ENCODE measurements around the gene CD79A.

The CD79A gene

DNA sequence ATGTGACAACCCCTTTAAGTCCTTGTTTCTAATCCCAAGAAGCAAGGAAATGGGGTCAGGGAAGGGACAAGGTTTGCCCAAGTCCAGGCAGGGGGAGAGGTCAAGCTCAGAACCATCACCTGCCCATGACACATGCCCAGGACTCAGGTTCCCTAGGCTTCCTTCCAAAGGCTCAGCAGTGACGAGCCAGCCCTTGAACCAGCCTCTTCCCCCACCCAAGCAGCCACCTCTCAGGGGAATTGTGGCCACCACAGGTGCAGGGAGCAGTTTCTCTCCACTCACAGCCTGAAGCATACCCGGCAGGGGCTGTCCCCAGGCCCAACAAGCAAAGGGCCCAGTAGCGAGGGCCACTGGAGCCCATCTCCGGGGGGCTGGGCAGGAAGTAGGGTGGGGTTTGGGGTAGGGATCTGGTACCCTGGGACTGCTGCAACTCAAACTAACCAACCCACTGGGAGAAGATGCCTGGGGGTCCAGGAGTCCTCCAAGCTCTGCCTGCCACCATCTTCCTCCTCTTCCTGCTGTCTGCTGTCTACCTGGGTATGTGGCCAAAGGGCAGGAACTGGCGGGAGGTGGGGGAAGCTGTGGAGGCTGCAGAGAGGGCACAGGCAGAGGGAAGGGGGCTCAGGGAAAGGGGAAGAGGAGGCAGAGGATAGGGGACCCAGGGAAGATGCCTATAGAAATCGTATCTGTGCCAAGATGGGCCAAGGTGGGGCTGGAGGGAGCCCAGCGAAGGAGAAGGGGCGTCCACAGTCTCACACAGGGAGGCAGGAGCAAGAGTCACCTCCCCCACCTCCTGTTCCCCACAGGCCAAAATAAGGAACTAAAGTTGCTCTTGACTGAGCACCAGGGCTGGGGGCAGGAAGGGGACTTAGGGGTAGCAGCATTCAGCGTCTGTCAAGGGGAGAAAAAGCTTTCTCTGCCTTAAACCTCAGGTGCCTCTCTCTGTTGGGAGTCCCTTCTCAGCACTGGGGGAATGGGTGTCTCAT is at the start of gene CD79A:
Gene CD79A, plus strand, starts transcription at position 433 of the 986 bp plus-strand sequence. Its CDS starts 26 bp downstream, at position 459.
- DNase-seq = peak in 1 of 2 donors; percentile 87

DNA sequence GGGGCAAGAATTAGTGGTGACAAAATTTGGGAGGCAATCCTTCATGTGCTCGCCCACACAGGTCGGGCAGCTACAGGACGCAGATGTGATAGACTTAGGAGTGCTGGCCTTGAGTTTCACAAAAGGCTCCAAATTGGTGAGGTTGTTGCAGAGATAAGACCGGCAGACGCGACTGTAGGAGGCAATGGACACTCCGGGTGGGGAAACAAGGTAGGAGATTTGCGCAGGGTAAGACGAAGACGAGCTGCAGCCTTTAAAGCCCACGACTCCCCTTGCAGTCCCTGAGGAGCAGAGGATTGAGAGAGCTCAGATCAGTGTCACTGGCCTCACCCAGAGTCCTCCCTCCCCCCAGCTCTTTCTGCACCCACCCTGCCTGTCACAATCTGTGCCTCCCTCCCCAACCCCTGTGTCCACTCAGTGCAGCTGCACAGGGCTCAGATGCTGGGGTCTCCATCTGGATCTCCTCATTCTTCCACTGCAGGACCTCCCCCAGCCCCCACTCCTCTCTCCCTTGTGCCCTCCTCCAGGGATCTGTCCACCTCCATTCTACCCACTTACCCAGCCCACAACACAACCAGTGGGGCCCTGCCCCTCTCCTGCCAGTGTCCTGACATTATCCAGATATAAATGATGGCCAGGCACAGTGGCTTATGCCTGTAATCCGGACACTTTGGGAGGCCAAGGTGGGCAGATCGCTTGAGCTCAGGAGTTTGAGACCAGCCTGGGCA is 38.9 kb upstream of the CD79A start:
- DNase-seq = no peak

DNA sequence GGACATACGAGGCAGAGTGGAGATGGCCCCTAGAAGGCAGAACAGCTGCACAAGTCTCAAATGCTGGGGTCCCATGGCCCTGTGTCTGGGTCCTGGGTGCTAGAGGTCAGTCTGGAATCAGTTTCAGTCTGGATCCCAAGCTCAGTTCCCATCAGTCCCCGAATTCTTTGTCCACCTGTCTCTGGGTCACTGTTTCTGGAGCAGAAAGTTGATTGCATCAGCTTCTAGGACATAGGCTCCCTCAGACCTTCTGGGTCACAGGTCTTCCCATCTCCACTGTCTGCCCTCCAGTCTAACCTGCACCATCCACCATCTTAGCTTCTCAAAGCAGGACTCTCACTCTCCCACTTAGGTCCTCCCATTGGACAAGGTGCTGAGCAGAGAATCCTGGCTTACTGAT is 37.9 kb upstream of the CD79A start:
- no peak for DNase-seq

DNA sequence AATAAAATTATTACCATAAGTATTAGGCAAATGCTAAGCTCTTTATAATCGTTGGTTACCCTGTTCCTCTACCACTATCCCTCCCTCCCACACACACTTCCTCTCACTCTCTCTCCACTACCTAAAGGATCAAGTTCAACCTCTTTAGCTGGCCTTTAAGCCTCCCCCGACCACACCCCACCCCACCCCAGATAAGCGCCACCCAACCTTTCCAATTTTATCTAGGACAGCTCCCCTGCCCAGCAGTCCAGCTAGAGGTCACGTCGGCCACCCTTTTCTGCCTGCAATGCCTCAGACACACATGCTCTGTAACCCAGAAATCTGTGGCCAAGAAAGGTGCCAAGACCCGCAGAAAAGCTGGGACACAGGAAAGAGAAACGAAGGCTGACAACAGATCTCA is 33.7 kb upstream of the CD79A start:
- no peak for DNase-seq

DNA sequence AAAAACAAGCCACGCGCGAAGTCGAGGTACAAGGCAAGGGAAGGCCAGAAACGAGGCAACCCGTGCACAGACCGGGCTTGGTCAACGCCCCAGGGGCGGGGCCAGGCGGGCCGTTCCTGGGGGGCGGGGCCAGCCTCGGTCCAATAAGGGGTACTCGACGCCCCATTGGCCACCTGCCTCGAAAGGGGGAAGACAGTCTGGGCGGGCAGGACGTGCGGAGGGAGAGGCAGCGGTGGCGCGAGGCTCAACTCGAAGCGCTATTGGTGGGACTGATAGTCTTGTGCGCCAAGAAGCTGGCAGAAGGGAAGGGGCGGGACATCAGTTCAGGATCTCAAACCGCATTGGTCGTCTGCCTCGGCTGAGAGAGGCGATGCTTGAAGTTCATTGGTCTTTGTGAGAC is 32.5 kb upstream of the CD79A start, which contains the start of gene LYPD4:
Gene LYPD4, minus strand, starts transcription at position 83 of the 400 bp plus-strand sequence. CDS start 5,398 bp downstream, outside the sequence.
- no peak for DNase-seq

DNA sequence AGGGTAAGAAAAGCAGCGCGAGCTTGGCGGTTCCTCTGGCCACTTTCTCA is 32.3 kb upstream of the CD79A start, which contains the start of gene DMRTC2:
Gene DMRTC2, plus strand, starts transcription at position 42 of the 50 bp plus-strand sequence. CDS start 2,387 bp downstream, outside the sequence.
- DNase-seq = no peak

DNA sequence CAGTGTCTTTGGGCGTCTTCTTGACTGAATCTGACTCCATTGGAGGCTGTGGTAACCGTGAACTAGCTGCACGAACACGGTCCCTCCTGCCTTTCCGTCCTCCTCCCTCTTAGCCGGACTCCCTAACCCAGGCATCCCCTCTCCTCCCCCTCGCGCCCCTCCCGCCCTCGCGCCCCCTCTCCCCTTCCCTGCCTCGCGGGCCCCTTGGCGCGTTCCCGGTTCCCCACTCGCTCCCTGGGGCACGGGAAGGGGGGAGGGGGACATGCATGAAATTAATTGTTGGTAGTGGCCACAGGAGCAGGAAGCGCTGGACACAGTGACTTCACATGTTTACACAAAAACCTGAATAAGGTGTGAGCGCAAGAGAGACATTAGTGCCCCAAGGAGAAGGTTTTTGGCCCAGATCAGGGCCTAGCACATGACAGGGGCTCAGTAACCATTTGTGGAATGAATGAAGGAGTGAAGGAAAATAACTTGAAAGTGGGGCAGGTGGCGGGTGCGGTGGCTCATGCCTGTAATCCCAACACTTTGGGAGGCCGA is 32.0 kb upstream of the CD79A start:
- no peak for DNase-seq

DNA sequence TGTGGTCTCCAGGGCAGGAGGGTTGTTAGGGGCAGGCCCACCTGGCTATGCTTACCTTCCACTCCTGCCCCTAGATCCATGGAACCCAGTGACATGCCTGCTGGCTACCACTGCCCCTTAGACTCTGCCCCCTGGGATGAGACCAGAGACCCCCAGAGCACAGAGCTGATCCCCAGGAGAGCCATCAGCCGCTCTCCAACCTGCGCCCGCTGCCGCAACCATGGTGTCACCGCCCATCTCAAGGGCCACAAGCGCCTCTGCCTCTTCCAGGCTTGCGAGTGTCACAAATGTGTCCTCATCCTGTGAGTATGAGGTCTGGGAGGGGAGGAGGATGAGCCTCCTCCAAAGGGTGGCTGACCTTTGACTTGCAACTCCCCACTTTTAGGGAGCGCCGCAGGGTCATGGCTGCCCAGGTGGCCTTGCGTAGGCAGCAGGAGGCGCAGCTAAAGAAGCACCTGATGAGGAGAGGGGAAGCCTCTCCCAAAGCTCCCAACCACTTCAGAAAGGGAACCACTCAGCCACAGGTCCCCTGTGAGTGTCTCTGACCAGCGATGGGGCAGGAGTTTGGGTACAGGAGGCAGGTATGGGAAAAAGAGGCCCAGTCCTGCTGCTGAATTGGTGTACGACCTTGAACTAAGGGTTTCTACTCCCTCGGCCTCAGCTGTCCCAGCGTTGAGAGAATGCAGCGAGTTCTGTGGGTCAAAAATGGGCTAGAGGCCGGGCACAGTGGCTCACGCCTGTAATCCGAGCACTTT is 29.6 kb upstream of the CD79A start:
- DNase-seq = no peak

DNA sequence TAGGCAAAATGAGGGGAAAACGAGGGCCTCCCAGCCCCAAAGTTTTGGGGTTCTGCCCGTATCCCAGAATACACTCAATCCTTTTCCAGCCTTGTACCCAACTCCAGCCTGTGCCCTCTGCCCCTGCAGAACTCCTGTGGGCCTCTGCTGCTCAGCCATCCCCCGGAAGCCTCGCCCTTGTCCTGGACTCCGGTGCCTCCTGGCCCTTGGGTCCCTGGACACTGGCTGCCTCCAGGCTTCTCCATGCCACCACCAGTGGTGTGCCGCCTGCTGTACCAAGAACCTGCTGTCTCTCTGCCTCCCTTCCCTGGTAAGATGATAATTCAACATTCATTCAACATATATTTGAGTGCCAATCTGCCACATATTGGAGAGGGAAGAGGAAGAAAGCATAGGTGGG is 28.4 kb upstream of the CD79A start:
- no peak for DNase-seq

DNA sequence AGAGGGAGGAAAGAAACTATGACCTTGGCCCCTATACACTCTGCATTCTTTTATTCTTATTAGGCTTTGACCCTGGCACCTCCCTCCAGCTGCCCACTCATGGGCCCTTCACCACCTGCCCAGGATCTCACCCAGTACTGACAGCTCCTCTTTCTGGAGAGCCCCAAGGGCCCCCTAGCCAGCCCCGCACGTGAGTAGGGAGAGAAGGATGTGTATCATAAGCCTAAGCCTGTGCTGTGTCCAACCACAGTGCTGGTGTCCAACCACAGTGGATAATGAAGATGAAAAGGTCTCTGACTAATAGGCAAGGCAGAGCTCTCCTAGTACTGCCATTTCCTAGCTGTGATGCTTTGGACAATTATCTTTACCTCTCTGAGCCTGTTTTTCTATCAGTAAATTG is 28.0 kb upstream of the CD79A start:
- no peak for DNase-seq

DNA sequence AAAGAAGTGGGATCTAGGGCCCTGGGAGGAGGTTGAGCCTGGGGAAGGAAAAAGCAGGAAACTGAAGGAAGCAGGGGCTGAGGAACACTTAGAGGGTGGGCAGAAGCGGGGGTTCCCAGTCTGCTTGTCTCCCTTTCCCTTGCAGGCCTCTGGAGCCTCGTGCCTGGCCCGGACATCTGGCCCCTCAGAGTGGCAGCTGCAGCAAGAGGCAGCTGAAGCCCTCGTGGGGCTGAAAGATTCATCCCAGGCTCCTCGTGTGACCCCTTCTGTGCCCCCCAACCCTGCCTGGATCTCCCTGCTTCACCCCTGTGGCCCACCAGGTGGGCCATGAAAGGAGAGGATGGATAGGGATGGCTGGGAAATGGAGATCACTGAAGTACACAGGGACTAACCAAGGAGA is 26.7 kb upstream of the CD79A start:
- no peak for DNase-seq

DNA sequence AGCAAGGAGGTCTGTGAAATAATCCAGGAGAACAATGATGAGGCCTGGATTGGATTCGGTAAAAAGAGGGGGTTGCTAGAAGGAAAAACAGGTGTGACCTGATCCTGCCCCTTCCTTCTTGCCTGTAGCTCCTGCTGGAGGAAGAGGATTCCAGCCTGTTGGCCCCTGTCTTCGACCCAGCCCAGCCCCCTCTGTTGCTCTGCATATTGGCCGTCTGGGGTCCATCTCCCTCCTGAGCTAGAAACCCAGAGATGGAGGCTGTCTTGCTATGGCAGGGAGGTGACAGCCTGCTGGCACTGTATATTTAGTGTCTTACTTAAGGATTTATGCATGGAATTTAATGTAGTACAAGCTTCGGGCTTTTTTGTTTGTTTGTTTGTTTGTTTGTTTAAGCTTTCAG is 25.6 kb upstream of the CD79A start:
- DNase-seq = no peak

DNA sequence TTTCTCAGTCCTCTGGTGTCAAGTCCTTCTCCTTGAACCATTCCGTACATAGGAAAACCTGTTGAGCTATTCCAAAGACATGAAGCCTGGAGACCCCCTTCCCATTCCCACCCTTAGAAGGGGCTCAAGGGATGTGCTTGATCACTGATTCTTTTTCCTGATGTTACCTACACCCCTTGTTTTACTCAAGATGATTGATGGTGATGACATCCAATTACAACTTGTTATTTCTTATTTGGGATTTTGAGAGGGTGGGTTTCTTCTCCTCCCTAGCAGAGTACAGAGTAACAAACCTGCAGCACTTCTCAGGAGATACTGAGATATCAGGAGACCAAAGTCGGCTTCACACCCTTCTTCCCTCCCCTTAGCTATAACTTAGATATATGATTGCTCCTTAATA is 23.7 kb upstream of the CD79A start:
- DNase-seq = no peak

DNA sequence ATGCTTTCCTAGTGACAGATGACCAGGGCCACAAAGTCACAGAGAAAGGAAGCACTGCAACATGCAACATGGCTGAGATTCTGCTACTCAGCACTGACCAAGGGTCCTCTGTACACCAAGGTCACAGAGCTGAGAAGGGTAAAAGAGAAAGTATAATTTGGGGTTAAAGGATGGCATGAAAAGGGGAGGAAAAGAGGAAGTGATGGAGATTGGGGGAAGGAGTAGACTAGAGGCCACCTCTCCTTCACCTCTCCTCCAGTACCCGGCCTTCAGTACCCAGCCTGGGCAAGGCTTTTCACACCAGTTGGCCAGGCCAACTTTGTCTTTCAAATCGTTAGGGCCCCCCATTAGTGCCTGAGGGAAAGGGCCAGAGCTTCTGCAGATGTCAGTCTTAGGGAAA is 23.3 kb upstream of the CD79A start:
- DNase-seq = no peak

DNA sequence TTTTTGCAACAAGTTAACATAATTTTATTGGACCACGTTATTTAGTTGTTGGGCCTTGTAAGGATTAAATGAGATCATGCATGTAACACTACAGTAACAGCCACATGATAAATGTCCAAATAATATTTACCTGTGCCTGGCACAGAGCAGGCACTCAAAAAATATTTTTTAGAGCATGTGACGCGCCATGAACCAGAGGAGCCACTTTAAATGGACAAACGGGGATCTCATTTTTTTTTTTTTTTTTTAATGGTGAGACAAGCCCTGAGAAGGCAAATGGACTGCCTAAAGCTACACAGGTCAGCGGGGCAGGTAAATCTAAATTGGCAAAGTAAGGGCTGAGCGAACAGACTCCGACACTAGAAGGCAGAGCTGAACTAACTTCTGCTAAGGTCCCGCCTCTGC is 17.9 kb upstream of the CD79A start:
- DNase-seq = no peak

DNA sequence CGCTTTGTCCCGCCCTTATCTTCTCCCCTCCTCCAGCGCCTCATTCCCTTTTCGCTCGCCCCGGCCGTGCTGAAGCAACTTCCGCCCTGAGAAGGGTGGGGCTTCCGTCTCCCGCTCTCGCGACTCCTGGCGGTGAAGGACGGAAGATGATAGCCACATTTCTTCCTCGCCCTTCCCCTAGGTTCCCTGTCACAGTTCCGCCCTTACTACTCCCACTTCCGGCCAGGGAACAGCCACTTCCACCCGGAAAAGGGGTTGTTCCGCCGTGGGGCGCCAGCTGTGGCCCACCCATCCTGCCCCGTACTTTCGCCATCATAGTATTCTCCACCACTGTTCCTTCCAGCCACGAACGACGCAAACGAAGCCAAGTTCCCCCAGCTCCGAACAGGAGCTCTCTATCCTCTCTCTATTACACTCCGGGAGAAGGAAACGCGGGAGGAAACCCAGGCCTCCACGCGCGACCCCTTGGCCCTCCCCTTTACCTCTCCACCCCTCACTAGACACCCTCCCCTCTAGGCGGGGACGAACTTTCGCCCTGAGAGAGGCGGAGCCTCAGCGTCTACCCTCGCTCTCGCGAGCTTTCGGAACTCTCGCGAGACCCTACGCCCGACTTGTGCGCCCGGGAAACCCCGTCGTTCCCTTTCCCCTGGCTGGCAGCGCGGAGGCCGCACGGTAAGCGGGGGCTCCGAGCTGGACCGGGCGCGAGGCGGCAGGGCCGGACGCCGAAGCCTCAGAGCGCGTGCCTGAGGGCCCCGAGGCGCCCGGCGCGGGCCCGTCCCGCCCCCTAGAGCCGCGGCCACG is 17.3 kb upstream of the CD79A start, which contains the start of gene RPS19:
Gene RPS19, plus strand, starts transcription at position 638 of the 801 bp plus-strand sequence. CDS start 520 bp downstream, outside the sequence.
- DNase-seq = peak; percentile 97 to 99

DNA sequence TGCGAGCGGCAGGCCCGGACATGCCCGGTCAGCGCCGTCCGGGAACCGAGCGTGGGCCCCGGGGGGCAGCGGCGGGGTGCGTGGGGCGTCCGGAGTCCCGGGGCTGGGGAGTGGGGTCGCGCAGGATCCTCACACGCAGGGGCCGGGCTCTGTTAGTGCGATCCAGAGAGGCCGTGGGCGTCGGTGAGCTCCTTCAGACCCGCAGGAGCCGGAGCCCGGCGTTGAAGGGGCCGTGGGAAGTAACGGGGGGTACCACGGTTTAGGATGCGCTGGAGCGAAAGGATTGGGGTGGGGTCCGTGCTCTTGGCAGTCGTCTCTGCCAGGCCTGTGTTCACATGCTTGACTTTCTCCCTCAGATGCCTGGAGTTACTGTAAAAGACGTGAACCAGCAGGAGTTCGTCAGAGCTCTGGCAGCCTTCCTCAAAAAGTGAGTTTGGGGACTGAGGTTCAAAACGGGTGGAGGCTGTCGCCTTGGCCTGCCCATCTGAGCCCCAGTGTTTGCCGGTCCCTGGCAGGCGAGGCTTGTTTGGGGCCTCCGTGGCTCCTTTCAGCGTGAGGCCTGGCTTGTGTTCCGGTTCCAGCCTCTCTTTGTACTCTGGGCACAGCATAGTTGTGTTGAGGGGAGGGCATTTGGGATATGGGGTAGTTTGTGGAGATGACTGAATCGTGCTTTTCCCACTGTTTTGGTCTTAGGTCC is 16.5 kb upstream of the CD79A start:
- no peak for DNase-seq

DNA sequence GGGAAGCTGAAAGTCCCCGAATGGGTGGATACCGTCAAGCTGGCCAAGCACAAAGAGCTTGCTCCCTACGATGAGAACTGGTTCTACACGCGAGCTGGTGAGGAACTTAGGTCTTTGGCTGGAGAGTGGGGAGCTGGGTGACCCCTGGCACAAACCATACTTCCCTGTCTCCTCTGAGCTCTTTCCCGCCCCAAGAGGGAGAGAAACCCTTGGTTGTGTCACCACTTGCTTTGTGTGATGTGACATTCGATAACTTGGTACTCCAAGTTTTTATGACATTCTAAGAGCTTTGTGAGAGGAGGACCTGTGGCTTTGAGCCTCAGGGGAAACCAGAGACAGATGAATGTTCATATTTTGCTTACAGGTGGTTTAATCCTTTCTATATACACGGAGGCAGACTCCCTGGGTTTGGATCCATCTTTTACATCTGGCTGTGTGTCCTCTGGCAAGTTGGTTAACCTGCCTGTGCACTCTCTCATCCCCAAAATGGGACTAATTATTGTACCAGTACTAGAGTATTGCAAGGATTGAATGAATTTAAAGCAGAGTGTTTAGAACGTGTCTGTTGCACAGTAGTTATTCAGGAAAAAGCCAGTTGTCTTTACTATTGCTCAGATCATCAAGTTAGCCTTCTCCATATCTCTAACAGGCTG is 15.8 kb upstream of the CD79A start:
- no peak for DNase-seq

DNA sequence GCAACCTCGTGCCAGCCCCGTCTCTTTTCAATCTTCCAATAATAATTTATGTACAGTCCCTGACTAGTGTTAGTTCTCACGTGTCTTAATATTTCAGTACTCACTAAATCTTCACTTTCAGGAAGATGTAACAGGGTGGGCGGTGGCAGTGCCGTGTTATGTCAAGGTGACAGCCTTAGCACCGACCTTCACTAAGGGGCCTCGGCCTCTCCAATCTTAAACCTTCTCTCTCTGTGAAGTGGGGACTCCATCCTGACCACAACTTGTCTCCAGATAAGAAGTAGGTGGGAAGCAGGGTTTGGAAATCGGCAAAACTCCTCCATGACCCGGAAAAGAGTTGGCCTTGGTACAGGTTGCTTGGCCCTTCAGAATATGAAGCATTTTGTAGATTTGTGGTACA is 15.2 kb upstream of the CD79A start:
- DNase-seq = no peak

DNA sequence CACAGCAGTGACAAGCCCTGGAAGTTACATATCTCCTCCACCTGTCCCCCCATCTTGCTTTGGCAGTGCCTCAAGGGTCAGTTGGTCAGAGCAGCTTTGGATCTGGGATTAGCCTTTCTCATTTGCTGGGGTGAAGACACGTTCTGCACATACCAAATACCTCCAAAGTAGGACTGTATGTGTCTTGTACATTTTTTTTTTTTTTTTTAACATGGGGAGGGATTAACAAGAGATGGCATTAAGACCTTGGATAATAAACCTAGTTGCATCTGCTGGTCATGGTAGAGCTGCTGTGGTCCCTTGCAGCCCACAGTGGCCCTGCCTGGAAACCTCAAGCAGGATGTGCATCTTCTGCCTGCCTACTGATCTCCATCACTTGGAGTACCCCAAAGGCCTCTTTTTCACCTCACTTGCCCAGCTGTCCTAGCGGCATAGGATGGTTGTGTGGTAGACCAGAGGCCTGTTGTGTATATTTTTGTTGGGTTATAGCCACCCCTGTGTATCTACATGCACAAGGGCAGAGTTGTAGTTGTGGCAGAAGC is 14.6 kb upstream of the CD79A start:
- no peak for DNase-seq

Data from CD4-positive, alpha-beta T cell treated with Interferon alpha-2 for 1 hour (primary cell).